HG02571 (cell line): ENCODE data around the gene PROKR2.

Experiments
- ATAC-seq: cut with Tn5 transposase; IDR thresholded peaks from one replicate; pipeline ENCODE4 v1.9.1; 2021; ENCODE audit warnings: mild to moderate bottlenecking, moderate library complexity; ENCODE audit not compliant: unreplicated experiment

Gene PROKR2

DNA sequence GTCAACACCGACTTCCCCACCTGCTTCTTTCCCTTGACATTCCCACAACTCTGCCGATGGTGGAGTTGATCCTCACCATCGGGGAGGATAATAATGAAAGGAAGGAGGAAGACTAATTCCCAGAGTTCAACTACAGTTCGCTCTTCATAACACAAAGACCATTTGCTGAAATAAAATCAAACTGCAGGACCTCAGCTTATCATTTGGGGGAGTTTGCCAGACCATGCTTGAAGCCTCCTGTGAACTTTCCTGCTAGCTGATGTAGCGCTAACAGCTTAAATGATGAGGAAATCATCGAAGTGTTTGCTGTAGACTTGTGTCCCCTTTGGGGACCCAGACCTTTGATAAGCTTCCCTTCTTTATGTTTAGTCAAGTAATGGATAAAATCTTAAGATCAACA lies 26.2 kb downstream of the PROKR2 start:
- no peak for ATAC-seq

DNA sequence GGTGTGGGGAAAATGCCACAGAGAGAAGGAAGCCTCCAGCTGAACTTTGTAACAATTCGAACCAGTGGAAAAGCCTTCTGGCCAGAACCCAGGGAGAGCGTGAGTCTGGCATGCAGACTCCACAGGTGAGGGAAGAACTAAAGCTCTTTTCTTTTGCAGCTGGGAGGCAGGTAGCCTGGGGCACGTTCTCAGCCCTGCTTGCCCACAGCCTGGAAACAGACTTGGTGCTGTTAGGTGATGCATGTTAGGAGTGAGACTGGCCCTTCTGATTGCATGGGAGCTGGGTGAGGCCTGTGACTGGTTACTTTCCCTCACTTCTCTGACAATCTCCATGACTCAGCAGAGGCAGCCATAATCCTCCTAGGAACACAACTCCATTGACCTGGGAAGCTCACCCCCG lies 34.2 kb downstream of the PROKR2 start:
- ATAC-seq = no peak

DNA sequence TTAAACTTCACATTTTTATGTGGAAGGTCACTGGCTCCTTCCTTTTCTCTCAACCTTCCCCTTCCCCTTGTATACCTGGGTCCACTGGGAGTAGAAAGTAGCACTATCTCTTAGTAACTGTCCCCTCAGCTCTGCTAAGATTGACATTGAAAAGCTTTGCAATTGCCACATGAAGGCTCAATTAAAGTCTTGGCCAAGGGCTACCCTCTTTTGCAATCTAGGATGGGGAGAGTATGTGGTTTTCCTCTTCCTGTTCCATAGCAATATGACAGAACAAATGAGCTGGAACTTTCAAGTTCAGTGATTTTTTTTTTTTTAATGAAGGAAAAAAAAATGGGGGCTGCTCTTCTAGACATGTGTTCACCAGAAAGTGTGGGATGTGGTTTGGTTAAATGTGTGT lies 37.1 kb downstream of the PROKR2 start:
- ATAC-seq = no peak

DNA sequence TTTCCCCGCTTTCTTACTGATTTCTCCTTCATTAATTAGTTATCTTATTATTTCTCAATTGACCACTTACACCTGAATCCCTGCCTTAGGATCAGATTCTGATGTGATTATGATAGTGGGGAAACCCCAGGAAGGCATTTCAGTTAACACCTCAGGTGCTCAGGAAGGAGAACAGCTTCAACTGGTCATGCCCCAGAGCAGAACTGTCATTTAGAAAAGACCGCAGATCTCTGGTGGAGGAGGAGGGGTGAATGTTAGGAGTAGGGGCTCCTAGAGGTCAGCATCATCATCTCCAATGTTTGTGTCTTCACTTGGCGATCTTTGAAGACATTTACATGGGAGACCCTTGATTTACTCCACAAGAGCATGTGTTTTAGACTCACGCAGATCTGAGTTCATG lies 44.5 kb downstream of the PROKR2 start:
- ATAC-seq = no peak

DNA sequence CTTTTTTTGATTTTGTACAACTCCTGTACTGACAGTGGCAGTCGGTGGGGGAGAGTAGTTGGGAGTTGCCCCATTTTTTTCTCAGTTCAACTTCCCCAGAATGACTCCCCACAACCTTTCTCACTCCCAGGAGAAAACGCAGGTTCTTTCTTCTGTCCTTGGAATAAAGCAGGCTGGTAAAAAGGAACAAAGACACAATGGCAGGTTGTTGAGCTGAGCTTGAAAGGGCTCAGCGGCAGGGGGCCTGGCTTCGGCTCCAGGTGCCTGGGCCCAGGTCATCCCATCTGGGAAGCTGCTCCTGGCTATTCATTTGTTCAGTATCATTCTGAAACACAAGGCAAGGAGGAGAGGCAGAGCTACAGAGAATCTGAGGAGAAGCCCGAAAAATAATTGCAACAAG lies 46.2 kb downstream of the PROKR2 start:
- ATAC-seq = no peak

- ATAC-seq = no peak
Measured at GRCh38 chr20:5268449-5268848, 48.3 kb downstream of the PROKR2 start.

DNA sequence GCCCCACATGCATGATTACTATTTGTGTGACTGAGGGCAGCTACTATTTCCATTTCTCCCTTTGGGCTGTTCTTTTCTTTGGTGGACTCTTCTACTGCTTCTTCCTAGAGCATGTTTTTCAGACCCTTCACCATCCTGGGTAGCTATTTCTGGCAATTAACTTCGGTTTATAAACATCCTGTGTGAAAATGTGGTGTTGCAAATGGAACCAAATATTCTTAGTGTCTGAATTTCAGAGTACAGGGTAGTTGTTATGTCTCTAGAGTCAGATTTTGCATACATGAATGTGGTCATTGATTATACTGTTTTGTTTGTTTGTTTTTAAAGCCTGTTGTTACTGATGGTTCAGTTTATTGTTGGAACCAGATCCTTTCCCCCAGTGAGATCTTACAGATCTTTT lies 49.7 kb downstream of the PROKR2 start:
- no peak for ATAC-seq
